Pancreas (tissue), 10 donors: Measurements from ENCODE around the gene HOXA3. TPM values are rescaled to one million over a fixed set of nuclear protein-coding genes. Genes with fewer than 3 reads are reported as not detected.

Experiments
- ATAC-seq, 4 donors: fragments of 200-7000 bp; cut with Tn5 transposase; one replicate each; pipeline versions ENCODE4 v1.8.0 to v1.9.1; 2020; ENCODE audit warnings: mild to moderate bottlenecking in 4 of 4, moderate library complexity in 4 of 4
- DNase-seq, 6 donors: peaks; one replicate each; pipeline ENCODE4 v3.0.0-alpha.2; 2020
- FAIRE-seq: peaks from 2 replicates; lab custom pipeline; 2012; peaks lifted over from hg19 to GRCh38; lab: Jason Lieb, UNC
- H3K27ac ChIP-seq, 4 donors: fragments of 200-600 bp; sonication (generic); 1 replicate in 3 of 4; 2 replicates in 1 of 4; pipeline versions ENCODE4 v1.5.0 to v1.8.0; 2020
- H3K27me3 ChIP-seq, 4 donors: fragments of 200-600 bp; one replicate each; pipeline ENCODE4 v1.8.0; 2021
- H3K36me3 ChIP-seq, 3 donors: fragments of 200-600 bp; sonication (generic) in 1 of 3; one replicate each; pipeline versions ENCODE4 v1.5.0 to v1.8.0; 2020 to 2021
- H3K4me1 ChIP-seq, 3 donors: fragments of 200-600 bp; one replicate each; pipeline ENCODE4 v1.8.0; 2021
- H3K4me3 ChIP-seq, 4 donors: fragments of 200-600 bp; sonication (generic) in 2 of 4; one replicate each; pipeline versions ENCODE4 v1.5.0 to v1.8.0; 2020 to 2021
- H3K9me3 ChIP-seq, 4 donors: fragments of 200-600 bp; one replicate each; pipeline ENCODE4 v1.8.0; 2021
- WGBS, 2 donors: extraction: QIAGEN DNeasy Blood & Tissue Kit; methylation state at CpG; one replicate each; pipeline ENCODE4 v1.1.7; 2013; 5-methylcytosine and 5-hydroxymethylcytosine counted together
- intact Hi-C, 3 donors: fragments of 100-400 bp; cut with DNase I; formaldehyde crosslinking; loops; one replicate each; pipeline versions ENCODE4 v1.11.1 to v1.14.2; 2022
- polyA plus RNA-seq, 2 donors: library from polyadenylated mRNA; stranded (reverse); fragments of 200-250 nt; gene quantifications; one replicate each; pipeline ENCODE4 v1.2.3, GENCODE V29; 2013
- total RNA-seq, 6 donors: library from RNA; stranded (reverse); fragmentation: NEBNext Ultra II Directional in 4 of 6; extraction: Animal tissue kit (Norgen Biotek cat#: 25700) in 4 of 6; gene quantifications; one replicate each; pipeline versions ENCODE4 v1.2.1 to v1.2.4, GENCODE V29; 2021 to 2023
- TF ChIP-seq, protein P1 (sequence below), 4 donors: fragments of 200-600 bp; sonication (generic) in 3 of 4; IDR thresholded peaks; one replicate each; pipeline versions ENCODE4 v1.5.0 to v1.8.0; 2021; ENCODE audit warnings: antibody characterized with exemption in 4 of 4
- donor health status: healthy with polysubstance abuse.
- donor health status: DM: no; HTN: no; CAD: no; lungs with moderate emphysema.
- donor health status: DM: no; HTN: no; CAD: no.
- donor health status: control.
- donor health status: control.
- donor health status: Bipolar disorder and iron deficiency.
- donor health status: DM: yes; HTN: yes; CAD: no.
- donor health status: DM: no; HTN: no; CAD: no.
- donor health status: DM: no; HTN: no; CAD: no.
- donor health status: DM: yes; HTN: yes; CAD: no.

HOXA3 gene
- total and polyA plus RNA-seq, 8 donors = 0.13 to 1.9 (median 0.43) TPM; not detected in 1

GRCh38 chr7:27179503-27180430 is 27.4 kb upstream of the HOXA3 start:
- Histone ChIP-seq H3K27me3 (peaks cover 7 to 82% (median 25%) of the 10 kb centered on the region in 4 donors), H3K36me3 (no peaks in the 10 kb centered on the region), H3K27ac (no peak overlapping the region), H3K9me3 (no peaks in the 10 kb centered on the region), H3K4me3 (no peak overlapping the region), H3K4me1 (peaks cover 0 to 6% (median 0%) of the 10 kb centered on the region in 3 donors)
- intact Hi-C loops = no loop called here
- ATAC-seq (peak; percentile 59 to 76 (median 73)), DNase-seq (peak in 4 of 6 donors; percentile 46 to 84 (median 58)), FAIRE-seq (no peak)
- 8% methylated on average over 56 of the region's 56 CpGs for WGBS, 2 donors
- TF ChIP-seq, protein P1, sequence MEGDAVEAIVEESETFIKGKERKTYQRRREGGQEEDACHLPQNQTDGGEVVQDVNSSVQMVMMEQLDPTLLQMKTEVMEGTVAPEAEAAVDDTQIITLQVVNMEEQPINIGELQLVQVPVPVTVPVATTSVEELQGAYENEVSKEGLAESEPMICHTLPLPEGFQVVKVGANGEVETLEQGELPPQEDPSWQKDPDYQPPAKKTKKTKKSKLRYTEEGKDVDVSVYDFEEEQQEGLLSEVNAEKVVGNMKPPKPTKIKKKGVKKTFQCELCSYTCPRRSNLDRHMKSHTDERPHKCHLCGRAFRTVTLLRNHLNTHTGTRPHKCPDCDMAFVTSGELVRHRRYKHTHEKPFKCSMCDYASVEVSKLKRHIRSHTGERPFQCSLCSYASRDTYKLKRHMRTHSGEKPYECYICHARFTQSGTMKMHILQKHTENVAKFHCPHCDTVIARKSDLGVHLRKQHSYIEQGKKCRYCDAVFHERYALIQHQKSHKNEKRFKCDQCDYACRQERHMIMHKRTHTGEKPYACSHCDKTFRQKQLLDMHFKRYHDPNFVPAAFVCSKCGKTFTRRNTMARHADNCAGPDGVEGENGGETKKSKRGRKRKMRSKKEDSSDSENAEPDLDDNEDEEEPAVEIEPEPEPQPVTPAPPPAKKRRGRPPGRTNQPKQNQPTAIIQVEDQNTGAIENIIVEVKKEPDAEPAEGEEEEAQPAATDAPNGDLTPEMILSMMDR (IDR thresholded peaks at IDR 0.05) = peak; percentile 37 to 60 (median 45)

GRCh38 chr7:27179030-27179429 is 26.6 kb upstream of the HOXA3 start:
- no peak overlapping the region for H3K27ac ChIP-seq

GRCh38 chr7:27178366-27178765 is 26.0 kb upstream of the HOXA3 start:
- Histone ChIP-seq H3K27me3 (peaks cover 7 to 83% (median 26%) of the 10 kb centered on the region in 4 donors), H3K4me3 (no peak overlapping the region), H3K27ac (no peak overlapping the region), H3K4me1 (peaks cover 0 to 3% (median 0%) of the 10 kb centered on the region in 3 donors), H3K36me3 (no peaks in the 10 kb centered on the region), H3K9me3 (no peaks in the 10 kb centered on the region)
- ATAC-seq = no peak
- no peak for DNase-seq
- WGBS, 2 donors = 54 to 59% methylated on average over 6 of the region's 6 CpGs
- FAIRE-seq = no peak
- intact Hi-C loops = no loop called here
- TF ChIP-seq, protein P1 (IDR thresholded peaks at IDR 0.05) = no peak

More at GRCh38 chr7:27179030-27179429, 26.6 kb upstream of the HOXA3 start:
- Histone ChIP-seq H3K27me3 (peaks cover 7 to 83% (median 26%) of the 10 kb centered on the region in 4 donors), H3K4me1 (peaks cover 0 to 3% (median 0%) of the 10 kb centered on the region in 3 donors), H3K4me3 (no peak overlapping the region), H3K9me3 (no peaks in the 10 kb centered on the region), H3K36me3 (no peaks in the 10 kb centered on the region)
- FAIRE-seq (no peak), DNase-seq (peak in 1 of 6 donors; percentile 21), ATAC-seq (no peak)
- WGBS, 2 donors = 21 to 22% methylated on average over 14 of the region's 14 CpGs
- TF ChIP-seq, protein P1 (IDR thresholded peaks at IDR 0.05) = no peak
- intact Hi-C loops = no loop called here

DNA sequence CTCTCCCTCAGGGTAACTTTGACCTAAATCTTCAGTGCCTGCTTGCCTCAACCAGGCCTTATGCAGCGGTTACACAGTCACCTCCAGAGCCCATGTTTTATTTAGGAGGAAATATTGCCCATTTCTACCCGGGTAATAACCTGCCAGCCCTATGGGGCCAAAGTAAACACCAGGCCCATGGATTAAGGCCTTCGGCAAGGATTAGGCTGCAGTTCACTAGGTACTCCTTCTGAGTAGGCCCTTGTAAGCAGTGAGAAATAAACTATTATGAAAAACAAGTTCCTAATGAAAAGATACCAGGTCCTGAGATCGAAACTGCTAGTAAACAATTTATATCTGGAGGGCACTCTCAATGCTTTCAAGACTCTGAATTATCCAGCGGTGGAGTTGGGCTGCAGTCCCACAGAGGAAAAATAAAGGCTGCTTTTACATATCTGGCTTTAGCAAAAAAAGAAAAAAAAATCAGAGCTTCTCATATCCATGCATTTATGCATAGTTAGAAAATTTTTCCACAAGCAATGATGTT is 25.5 kb upstream of the HOXA3 start:
- ATAC-seq (no peak), FAIRE-seq (no peak), DNase-seq (no peak)
- H3K4me3 ChIP-seq = no peak overlapping the region
- TF ChIP-seq, protein P1 (IDR thresholded peaks at IDR 0.05) = no peak
- no peak overlapping the region for H3K27ac ChIP-seq
- intact Hi-C loops = no loop called here
- H3K4me1 ChIP-seq = peaks cover 0 to 8% (median 0%) of the 10 kb centered on the region in 3 donors
- 64 to 72% methylated on average over 5 of the region's 5 CpGs for WGBS, 2 donors
- H3K9me3 ChIP-seq = no peaks in the 10 kb centered on the region
- peaks cover 7 to 83% (median 25%) of the 10 kb centered on the region in 4 donors for H3K27me3 ChIP-seq
- no peaks in the 10 kb centered on the region for H3K36me3 ChIP-seq
